ENCODE measurements around the gene CCDC127. TPM values are rescaled to one million over a fixed set of nuclear protein-coding genes. Genes with fewer than 3 reads are reported as not detected.

CCDC127 gene
- total and polyA plus RNA-seq, 2 donors (not counting 3 experiments of a cell fraction or from before 2014, with no cell fraction given) = 3.4 to 6.3 TPM

DNA sequence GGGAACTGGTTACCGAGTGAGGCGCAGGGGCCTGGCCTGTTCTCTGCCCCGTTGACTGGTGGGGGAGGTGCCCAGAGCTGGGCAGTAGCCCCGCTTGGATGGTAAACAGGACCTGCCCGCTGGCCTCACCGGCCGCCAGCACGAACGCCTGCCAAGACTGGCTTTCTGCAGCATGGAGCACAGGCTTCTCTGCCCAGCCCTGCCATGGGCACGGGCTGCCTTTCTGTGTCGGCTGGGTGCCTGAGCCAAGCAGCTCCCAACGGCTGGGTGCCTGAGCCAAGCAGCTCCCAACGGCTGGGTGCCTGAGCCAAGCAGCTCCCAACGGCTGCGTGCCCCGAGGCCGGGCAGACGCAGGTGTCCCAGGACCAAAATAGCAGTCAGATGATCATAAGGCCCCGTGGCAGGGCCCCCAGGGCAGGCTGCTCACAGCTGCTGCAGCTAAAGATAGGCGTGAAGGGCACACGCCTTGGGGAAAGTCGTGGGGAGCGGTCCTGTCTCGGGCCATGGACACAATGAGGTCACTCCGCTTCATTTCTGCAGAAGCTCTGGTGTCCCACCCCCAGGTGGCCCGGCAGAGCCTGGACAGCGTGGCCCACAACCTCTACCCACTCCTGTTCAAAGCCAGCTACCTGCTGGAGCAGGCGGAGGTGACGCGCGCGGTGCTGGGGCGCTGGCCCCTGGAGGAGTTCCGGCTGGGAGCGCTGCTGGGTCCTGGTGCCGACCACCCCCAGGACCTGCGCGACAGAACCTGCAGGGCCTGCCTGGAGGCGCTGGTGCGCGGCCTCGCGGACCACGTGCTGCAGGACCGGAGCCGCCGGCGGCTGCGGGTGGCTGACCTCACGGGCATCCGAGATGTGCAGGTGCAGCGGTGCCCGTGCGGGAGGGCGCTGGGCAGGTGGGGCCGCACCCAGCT, 26.7 kb downstream of the CCDC127 start, which contains the start of gene LRRC14B:
TSS of gene LRRC14B (plus strand) at position 460 of the 913 bp plus-strand sequence. CDS start at position 504, 44 bp downstream.
- intact Hi-C loops (cut with micrococcal nuclease) = no loop called here
- Histone ChIP-seq H3K9me1 (replicated peaks; ENCODE audit: control insufficient read depth, extremely low read depth, insufficient read depth, low read length) (no peaks in the 10 kb centered on the region), H3K4me3 (replicated peaks in 1 of 3; ENCODE audit: insufficient read depth in 1 of 3, low read depth in 1 of 3, low read length in 3 of 3) (no peak within 1 kb of the TSS), H4K20me1 (replicated peaks; ENCODE audit: control insufficient read depth, extremely low read depth, insufficient read depth, low read length) (no peaks in the 10 kb centered on the region), H3K36me3 (ENCODE audit: control insufficient read depth in 2 of 2, extremely low read depth in 1 of 2, insufficient read depth in 2 of 2, low read length in 2 of 2) (no peaks in the 10 kb centered on the region), H2AFZ (ENCODE audit: low read depth, low read length) (no peak within 1 kb of the TSS), H3K27ac (ENCODE audit: insufficient read depth, low read depth, low read length) (no peak within 1 kb of the TSS), H3K4me2 (ENCODE audit: insufficient read depth, low read length) (no peak within 1 kb of the TSS), H3K9me3 (replicated peaks; ENCODE audit: control insufficient read depth, insufficient read depth, low read length) (no peaks in the 10 kb centered on the region), H3K9ac (replicated peaks; ENCODE audit: extremely low read depth, insufficient read depth, low read length) (no peak within 1 kb of the TSS), H3K4me1 (ENCODE audit: control insufficient read depth, extremely low read depth, insufficient read depth, low read length) (no peaks in the 10 kb centered on the region), H3K27me3 (ENCODE audit: control insufficient read depth in 2 of 2, insufficient read depth in 2 of 2, low read length in 2 of 2) (peaks cover 3 to 8% of the 10 kb centered on the region in 2 experiments), H3K79me2 (ENCODE audit: control insufficient read depth, insufficient read depth, low read length) (no peaks in the 10 kb centered on the region)
- no TSS peak for BruUV-seq (replicated peaks)
- TF ChIP-seq POLR2A (IDR thresholded peaks at IDR 0.05; ENCODE audit: low read depth, low read length) (no peak), POLR2AphosphoS5 (IDR thresholded peaks at IDR 0.05; ENCODE audit: insufficient read depth, low read depth, low read length) (no peak), GATA2 (IDR thresholded peaks at IDR 0.05; ENCODE audit: insufficient read depth, insufficient read length, low read depth, low read length) (no peak), EZH2 (IDR thresholded peaks at IDR 0.05; ENCODE audit: borderline replicate concordance, low read depth, low read length, severe bottlenecking) (no peak), FOS (IDR thresholded peaks at IDR 0.05; ENCODE audit: borderline replicate concordance, insufficient read depth, low read length) (no peak), MYC (IDR thresholded peaks at IDR 0.05; ENCODE audit: low read depth, low read length) (no peak), JUN (IDR thresholded peaks at IDR 0.05; ENCODE audit: borderline replicate concordance, insufficient read depth, insufficient read length, low read depth) (no peak)
- TF ChIP-seq, protein P1, sequence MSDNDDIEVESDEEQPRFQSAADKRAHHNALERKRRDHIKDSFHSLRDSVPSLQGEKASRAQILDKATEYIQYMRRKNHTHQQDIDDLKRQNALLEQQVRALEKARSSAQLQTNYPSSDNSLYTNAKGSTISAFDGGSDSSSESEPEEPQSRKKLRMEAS (IDR thresholded peaks at IDR 0.05; ENCODE audit: insufficient read depth, insufficient read length) = no peak
- TF ChIP-seq, protein P2, sequence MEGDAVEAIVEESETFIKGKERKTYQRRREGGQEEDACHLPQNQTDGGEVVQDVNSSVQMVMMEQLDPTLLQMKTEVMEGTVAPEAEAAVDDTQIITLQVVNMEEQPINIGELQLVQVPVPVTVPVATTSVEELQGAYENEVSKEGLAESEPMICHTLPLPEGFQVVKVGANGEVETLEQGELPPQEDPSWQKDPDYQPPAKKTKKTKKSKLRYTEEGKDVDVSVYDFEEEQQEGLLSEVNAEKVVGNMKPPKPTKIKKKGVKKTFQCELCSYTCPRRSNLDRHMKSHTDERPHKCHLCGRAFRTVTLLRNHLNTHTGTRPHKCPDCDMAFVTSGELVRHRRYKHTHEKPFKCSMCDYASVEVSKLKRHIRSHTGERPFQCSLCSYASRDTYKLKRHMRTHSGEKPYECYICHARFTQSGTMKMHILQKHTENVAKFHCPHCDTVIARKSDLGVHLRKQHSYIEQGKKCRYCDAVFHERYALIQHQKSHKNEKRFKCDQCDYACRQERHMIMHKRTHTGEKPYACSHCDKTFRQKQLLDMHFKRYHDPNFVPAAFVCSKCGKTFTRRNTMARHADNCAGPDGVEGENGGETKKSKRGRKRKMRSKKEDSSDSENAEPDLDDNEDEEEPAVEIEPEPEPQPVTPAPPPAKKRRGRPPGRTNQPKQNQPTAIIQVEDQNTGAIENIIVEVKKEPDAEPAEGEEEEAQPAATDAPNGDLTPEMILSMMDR (IDR thresholded peaks at IDR 0.05; ENCODE audit: extremely low read depth in 1 of 2, insufficient read depth in 1 of 2, low read depth in 1 of 2, low read length in 2 of 2) = no peak
- POLR2A ChIA-PET = interaction anchor here (0.5 kb wide), 1 partner anchor 53 kb away, joined by 3 read pairs; no protein-coding TSS in a partner anchor
- dilution Hi-C loops (cut with MboI; ENCODE audit: extremely low pct_ligation_motif_present, low sequenced_read_pairs) = no loop called here
- FAIRE-seq = no peak
- no peak for DNase-seq (ENCODE audit: low read depth, low spot score)
- CTCF ChIA-PET = interaction anchor here (1.2 to 1.3 kb wide), 2 partner anchors 16 to 256 kb away, joined by 3 to 5 read pairs; no protein-coding TSS in a partner anchor

Measured in endothelial cell of umbilical vein (primary cell).